HG02852 (cell line): ENCODE data around the gene AP1AR.
A peak's percentile ranks its signal among the peaks of the same experiment; 100 is the strongest.
"Not testable (repeated sequence)": the region's sequence is repeated elsewhere in the genome, so short reads cannot be mapped to it uniquely, and the experiment has no call there.

Source experiments
- ATAC-seq: cut with Tn5 transposase; IDR thresholded peaks from one replicate; pipeline ENCODE4 v1.9.1; 2021; ENCODE audit warnings: mild to moderate bottlenecking, moderate library complexity; ENCODE audit not compliant: unreplicated experiment

Gene AP1AR

GRCh38 chr4:112309263-112309791, 77.7 kb downstream of the AP1AR start:
- ATAC-seq = not testable (repeated sequence)

GRCh38 chr4:112311516-112311915, 79.9 kb downstream of the AP1AR start:
- ATAC-seq = no peak

GRCh38 chr4:112312610-112313239, 81.1 kb downstream of the AP1AR start:
- peak; percentile 98 for ATAC-seq

GRCh38 chr4:112315446-112315845, 83.9 kb downstream of the AP1AR start:
- no peak for ATAC-seq

- ATAC-seq = no peak
These were observed 84.8 kb downstream of the AP1AR start for GRCh38 chr4:112316360-112316759.

GRCh38 chr4:112318239-112319142, 86.9 kb downstream of the AP1AR start:
- peak; percentile 98 for ATAC-seq
